K562 (cell line): ENCODE data around the gene CENPX. TPM values are rescaled to one million over a fixed set of nuclear protein-coding genes. Genes with fewer than 3 reads are reported as not detected.

Source experiments
- ATAC-seq: fragments of 200-7000 bp; cut with Tn5 transposase; 3 replicates; pipeline ENCODE4 v1.9.1; 2020; ENCODE audit warnings: moderate library complexity
- BruUV-seq: library from RNA; stranded (reverse); fragments of 400-500 nt; replicated peaks from 2 replicates; lab custom pipeline; 2021; lab: Mats Ljungman, UMichigan
- CTCF ChIA-PET: fragments of 300-600 bp; formaldehyde crosslinking; extraction: SDS; loops from one replicate; lab custom pipeline; 2021; ENCODE audit warnings: low intra/inter-chr PET ratio; lab: Yijun Ruan, JAX
- POLR2A ChIA-PET: fragments of 300-600, 350-650 bp; sonication (Branson Sonifier 250); formaldehyde crosslinking; extraction: SDS; loops from one replicate; lab custom pipeline; 2021; ENCODE audit warnings: antibody characterized with exemption, inconsistent platforms; lab: Yijun Ruan, JAX
- DNase-seq, 4 experiments: peaks; one replicate each; pipeline versions ENCODE4 v3.0.0 to v3.0.0-alpha.2; 2011 to 2018; ENCODE audit warnings: low spot score in 3 of 4, mixed read lengths in 3 of 4; ENCODE audit errors: extremely low read depth in 1 of 4
- FAIRE-seq: peaks from 2 replicates; lab custom pipeline; 2011; peaks lifted over from hg19 to GRCh38; lab: Jason Lieb, UNC
- H2AFZ ChIP-seq: 2 replicates; pipeline ENCODE4 v1.6.0; 2011; ENCODE audit warnings: low read depth, low read length, control low read depth, inconsistent platforms
- H3K27ac ChIP-seq: fragments of 200-600 bp; 3 replicates; pipeline ENCODE4 v1.8.0; 2011; ENCODE audit warnings: low read depth, mild to moderate bottlenecking, control low read depth, inconsistent platforms, low read length, moderate library complexity, mixed read lengths; ENCODE audit errors: extremely low read depth
- H3K27me3 ChIP-seq, 2 experiments: fragments of 300-600 bp in 1 of 2; 2 replicates in 1 of 2; 3 replicates in 1 of 2; pipeline versions ENCODE4 v1.6.0 to v1.8.0; 2011; ENCODE audit warnings: inconsistent platforms in 2 of 2, low read length in 2 of 2, mild to moderate bottlenecking in 1 of 2, mixed read lengths in 1 of 2, moderate library complexity in 1 of 2; ENCODE audit not compliant: control insufficient read depth in 2 of 2, insufficient read depth in 2 of 2
- H3K36me3 ChIP-seq: fragments of 300-600 bp; 3 replicates; pipeline ENCODE4 v1.8.0; 2011; ENCODE audit warnings: mild to moderate bottlenecking, low read length, inconsistent platforms; ENCODE audit not compliant: control insufficient read depth, insufficient read depth
- H3K4me1 ChIP-seq, 2 experiments: fragments of 200-600 bp in 1 of 2; replicated peaks in 1 of 2; 2 replicates in 1 of 2; 3 replicates in 1 of 2; pipeline versions ENCODE4 v1.5.1 to v1.8.0; 2011; ENCODE audit warnings: inconsistent platforms in 2 of 2, low read length in 2 of 2, mild to moderate bottlenecking in 1 of 2, mixed read lengths in 1 of 2, moderate library complexity in 1 of 2; ENCODE audit not compliant: control insufficient read depth in 2 of 2, insufficient read depth in 2 of 2
- H3K4me2 ChIP-seq: 2 replicates; pipeline ENCODE4 v1.6.1; 2011; ENCODE audit warnings: low read length, control low read depth, inconsistent platforms, mixed read lengths; ENCODE audit not compliant: insufficient read depth
- H3K4me3 ChIP-seq: fragments of 200-600 bp; sonication (generic), shearing (Covaris generic); 2 replicates; pipeline ENCODE4 v1.5.1; 2016; ENCODE audit warnings: control low read depth, inconsistent platforms
- H3K79me2 ChIP-seq: fragments of 200-600 bp; 3 replicates; pipeline ENCODE4 v1.8.0; 2011; ENCODE audit warnings: low read length, inconsistent platforms; ENCODE audit not compliant: control insufficient read depth, insufficient read depth
- H3K9ac ChIP-seq, 2 experiments: 2 replicates each; pipeline versions ENCODE4 v1.6.0 to v1.6.1; 2011; ENCODE audit warnings: low read depth in 2 of 2, low read length in 2 of 2, control low read depth in 1 of 2, inconsistent platforms in 1 of 2, mild to moderate bottlenecking in 1 of 2, mixed read lengths in 1 of 2; ENCODE audit not compliant: insufficient read depth in 1 of 2
- H3K9me1 ChIP-seq: one replicate; pipeline ENCODE4 v1.6.0; 2011; ENCODE audit warnings: inconsistent platforms, mild to moderate bottlenecking, low read length, moderate library complexity; ENCODE audit not compliant: control insufficient read depth, insufficient read depth
- H3K9me3 ChIP-seq: replicated peaks from 2 replicates; pipeline ENCODE4 v1.5.1; 2011; ENCODE audit warnings: low read depth, low read length, inconsistent platforms; ENCODE audit not compliant: control insufficient read depth, insufficient read depth
- H4K20me1 ChIP-seq: replicated peaks from 2 replicates; pipeline ENCODE4 v1.6.1; 2011; ENCODE audit warnings: low read length, inconsistent platforms, mixed read lengths; ENCODE audit not compliant: control insufficient read depth, insufficient read depth
- KDM5B ChIP-seq: fragments of 200-600 bp; sonication (generic); IDR thresholded peaks from 2 replicates; pipeline ENCODE4 v1.6.1; 2012; ENCODE audit warnings: low read depth, mild to moderate bottlenecking, moderate library complexity, low read length, control low read depth, inconsistent platforms; ENCODE audit not compliant: insufficient replicate concordance
- RCOR1 ChIP-seq, 2 experiments: IDR thresholded peaks; 2 replicates each; pipeline ENCODE4 v1.6.1; 2012; ENCODE audit warnings: low read depth in 2 of 2, low read length in 2 of 2, borderline replicate concordance in 1 of 2, improper control_type of control experiment in 1 of 2
- SMARCB1 ChIP-seq: IDR thresholded peaks from 2 replicates; pipeline ENCODE4 v1.6.1; 2011; ENCODE audit warnings: improper control_type of control experiment, low read depth; ENCODE audit not compliant: insufficient read length
- XRCC3 ChIP-seq: fragments of 450-650 bp; IDR thresholded peaks from 2 replicates; pipeline ENCODE4 v1.6.1; 2017; ENCODE audit warnings: mild to moderate bottlenecking, moderate library complexity
- ZC3H4 ChIP-seq: sonication (generic); formaldehyde crosslinking; IDR thresholded peaks from 2 replicates; pipeline ENCODE4 v1.9.0; 2021; ENCODE audit warnings: missing genetic modification reagents, borderline replicate concordance
- WGBS: fragments of 100-300 bp; shearing (Covaris generic); methylation state at CpG from one replicate; pipeline ENCODE4 v1.1.6; 2016; ENCODE audit warnings: low coverage, mixed read lengths; ENCODE audit not compliant: insufficient coverage; ENCODE audit errors: missing lambda C conversion rate; 5-methylcytosine and 5-hydroxymethylcytosine counted together
- in situ Hi-C: fragments of 300-500 bp; cut with MboI; formaldehyde crosslinking; loops from 4 replicates; pipeline ENCODE4 v1.15.0; 2018; ENCODE audit warnings: inconsistent platforms, mixed read lengths
- intact Hi-C: fragments of 100-400 bp; cut with micrococcal nuclease; formaldehyde crosslinking; loops from 2 replicates; pipeline ENCODE4 v1.14.2; 2022
- polyA plus RNA-seq, 8 experiments: library from polyadenylated mRNA; depleted of rRNA in 4 of 8; stranded (reverse) in 5 of 8; unstranded in 3 of 8; fragments of >200 nt; fragmentation: Nextera tagmentation in 2 of 8; fragmentation: Illumina TruSeq in 1 of 8; extraction: Ambion mirVana in 2 of 8; extraction: Trizol in 1 of 8; gene quantifications; 2 replicates each; pipeline versions ENCODE4 v1.2.1 to v1.2.3, GENCODE V29; 2011 to 2014; ENCODE audit warnings: inconsistent platforms in 1 of 8, missing spikeins in 1 of 8
- total RNA-seq, 7 experiments: library from RNA; depleted of rRNA in 6 of 7; stranded (reverse); fragments of >200 nt in 6 of 7; fragmentation: Illumina TruSeq in 2 of 7; extraction: Trizol in 2 of 7; gene quantifications; 2 replicates each; pipeline versions ENCODE4 v1.2.1 to v1.2.3, GENCODE V29; 2011 to 2021; ENCODE audit warnings: low replicate concordance in 1 of 7
- TF ChIP-seq, protein P1 (sequence below): sonication (generic); IDR thresholded peaks from 2 replicates; pipeline ENCODE4 v1.6.1; 2016

The CENPX gene
- total and polyA plus RNA-seq, 9 of the 15 experiments (the other 6 are each of a cell fraction or from before 2014, with no cell fraction given) = 32.7 to 352 (median 127) TPM

DNA sequence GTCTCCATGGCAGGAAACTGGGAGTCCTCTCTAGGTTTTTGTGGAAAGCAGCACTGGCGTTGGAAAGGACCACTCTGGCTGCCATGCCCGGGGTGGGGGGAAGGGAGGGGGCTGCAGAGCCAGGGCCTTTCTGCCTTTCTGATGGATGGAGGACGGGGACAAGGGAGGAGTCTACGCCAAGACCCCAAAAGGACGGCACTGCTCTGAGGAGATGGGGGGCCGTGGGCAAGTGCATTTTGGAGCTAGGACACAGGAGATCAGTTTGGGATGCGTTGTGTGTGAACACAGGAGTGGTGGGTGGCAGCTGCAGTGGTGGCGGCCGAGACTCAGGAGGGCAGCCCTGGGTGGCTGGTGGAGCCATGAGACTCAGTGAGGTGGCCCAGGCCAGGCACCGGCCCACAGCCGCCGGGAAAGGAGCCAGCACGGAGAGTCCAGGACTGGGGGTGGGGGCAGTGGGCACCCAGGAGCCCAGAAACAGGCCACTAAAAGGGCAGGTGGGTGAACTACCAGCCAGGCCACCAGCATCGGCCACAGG lies 2.0 kb downstream of the CENPX start:
- Histone ChIP-seq H3K9me3 (no peaks in the 10 kb centered on the region), H4K20me1 (peaks cover 17% of the 10 kb centered on the region), H3K27me3 (no peaks in the 10 kb centered on the region), H3K9me1 (no peaks in the 10 kb centered on the region), H2AFZ (no peak overlapping the region), H3K4me1 (peaks cover 14 to 93% of the 10 kb centered on the region in 2 experiments), H3K9ac (peak overlapping the region; percentile 75 to 95; a peak in 3 of 4 replicates), H3K79me2 (peaks cover 36% of the 10 kb centered on the region)
- no TSS peak for BruUV-seq
- ATAC-seq = no peak
- intact Hi-C loops = loop anchor here (1.0 to 5.0 kb wide), 2 partner anchors 43 to 61 kb away; partner anchors contain the start of gene ASPSCR1
- 85% methylated on average over 11 of the region's 14 CpGs for WGBS
- CTCF ChIA-PET = interaction anchor here (1.2 to 6.6 kb wide), 3 partner anchors 61 to 308 kb away, joined by 3 to 103 read pairs (median 3); partner anchors contain the start of genes NOTUM and SLC25A10
- DNase-seq = no peak
- POLR2A ChIA-PET = interaction anchor here (0.6 to 5.0 kb wide), 4 partner anchors 14 to 72 kb away, joined by 3 to 51 read pairs (median 3); partner anchors contain the start of gene DCXR
- no peak for FAIRE-seq
- no peak for TF ChIP-seq SMARCB1
- TF ChIP-seq XRCC3 = no peak
- no peak for TF ChIP-seq RCOR1 (IDR thresholded peaks at IDR 0.05; ENCODE audit: borderline replicate concordance in 1 of 2, low read depth in 2 of 2, low read length in 2 of 2)
- TF ChIP-seq, protein P1, sequence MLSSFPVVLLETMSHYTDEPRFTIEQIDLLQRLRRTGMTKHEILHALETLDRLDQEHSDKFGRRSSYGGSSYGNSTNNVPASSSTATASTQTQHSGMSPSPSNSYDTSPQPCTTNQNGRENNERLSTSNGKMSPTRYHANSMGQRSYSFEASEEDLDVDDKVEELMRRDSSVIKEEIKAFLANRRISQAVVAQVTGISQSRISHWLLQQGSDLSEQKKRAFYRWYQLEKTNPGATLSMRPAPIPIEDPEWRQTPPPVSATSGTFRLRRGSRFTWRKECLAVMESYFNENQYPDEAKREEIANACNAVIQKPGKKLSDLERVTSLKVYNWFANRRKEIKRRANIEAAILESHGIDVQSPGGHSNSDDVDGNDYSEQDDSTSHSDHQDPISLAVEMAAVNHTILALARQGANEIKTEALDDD = no peak
- 0 out of 2 replicates have a peak, but pooled peaks have one; percentile 55 for TF ChIP-seq ZC3H4 (CRISPR knock-in tag)
- peak; percentile 8 for TF ChIP-seq KDM5B
- TF ChIP-seq, all 486 proteins: peak for 2
- H3K36me3 ChIP-seq = peaks cover 30% of the 10 kb centered on the region; the same call in 1 of the 3 replicates
- H3K4me3 ChIP-seq = peak overlapping the region; percentile 91; the same call in 1 of the 2 replicates
- H3K27ac ChIP-seq = no peak overlapping the region
- H3K4me2 ChIP-seq = peak overlapping the region; percentile 84
- in situ Hi-C loops = no loop called here
